VCaP (cell line): Measurements from ENCODE around the gene PLCH2.

ENCODE experiments used
- H3K27ac ChIP-seq: fragments of 450-650 bp; 2 replicates; pipeline ENCODE4 v1.5.1; 2017
- TF ChIP-seq, protein P1 (sequence below): fragments of 450-650 bp; conservative IDR thresholded peaks from 2 replicates; pipeline ENCODE4 v1.5.1; 2017; ENCODE audit warnings: mild to moderate bottlenecking, moderate library complexity

PLCH2 gene

GRCh38 chr1:2470290-2471158, 5.6 kb upstream of the PLCH2 start:
- no peak overlapping the region for H3K27ac ChIP-seq

GRCh38 chr1:2471159-2471471, 5.0 kb upstream of the PLCH2 start:
- TF ChIP-seq, protein P1, sequence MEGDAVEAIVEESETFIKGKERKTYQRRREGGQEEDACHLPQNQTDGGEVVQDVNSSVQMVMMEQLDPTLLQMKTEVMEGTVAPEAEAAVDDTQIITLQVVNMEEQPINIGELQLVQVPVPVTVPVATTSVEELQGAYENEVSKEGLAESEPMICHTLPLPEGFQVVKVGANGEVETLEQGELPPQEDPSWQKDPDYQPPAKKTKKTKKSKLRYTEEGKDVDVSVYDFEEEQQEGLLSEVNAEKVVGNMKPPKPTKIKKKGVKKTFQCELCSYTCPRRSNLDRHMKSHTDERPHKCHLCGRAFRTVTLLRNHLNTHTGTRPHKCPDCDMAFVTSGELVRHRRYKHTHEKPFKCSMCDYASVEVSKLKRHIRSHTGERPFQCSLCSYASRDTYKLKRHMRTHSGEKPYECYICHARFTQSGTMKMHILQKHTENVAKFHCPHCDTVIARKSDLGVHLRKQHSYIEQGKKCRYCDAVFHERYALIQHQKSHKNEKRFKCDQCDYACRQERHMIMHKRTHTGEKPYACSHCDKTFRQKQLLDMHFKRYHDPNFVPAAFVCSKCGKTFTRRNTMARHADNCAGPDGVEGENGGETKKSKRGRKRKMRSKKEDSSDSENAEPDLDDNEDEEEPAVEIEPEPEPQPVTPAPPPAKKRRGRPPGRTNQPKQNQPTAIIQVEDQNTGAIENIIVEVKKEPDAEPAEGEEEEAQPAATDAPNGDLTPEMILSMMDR: no peak
- H3K27ac ChIP-seq: no peak overlapping the region

More at GRCh38 chr1:2470290-2471158, 5.6 kb upstream of the PLCH2 start:
- TF ChIP-seq, protein P1: peak; percentile 24

DNA sequence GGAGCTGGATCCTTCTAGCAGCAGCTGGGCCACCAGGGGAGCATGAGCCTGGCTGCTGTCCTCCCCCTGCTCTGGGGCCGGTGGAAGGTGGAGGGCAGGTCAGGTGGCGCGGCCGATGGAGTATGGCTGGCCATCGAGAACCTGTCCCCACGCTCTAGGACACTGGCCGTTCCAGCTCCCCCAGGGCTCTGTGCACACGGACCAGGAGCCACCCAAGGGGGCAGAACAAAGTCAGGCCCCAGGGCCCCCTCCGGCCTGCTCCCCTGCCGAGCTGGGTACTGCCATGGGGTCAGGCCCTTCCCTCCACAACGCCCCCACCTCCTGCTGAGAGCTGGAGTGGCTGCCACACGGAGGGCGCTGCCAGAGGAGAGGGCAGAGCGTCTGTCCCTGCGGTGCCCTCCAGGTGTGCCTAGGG, 4.5 kb upstream of the PLCH2 start:
- no peak overlapping the region for H3K27ac ChIP-seq
- TF ChIP-seq, protein P1: no peak

- no peak overlapping the region for H3K27ac ChIP-seq
These were observed 4.0 kb upstream of the PLCH2 start for GRCh38 chr1:2472109-2472508.

GRCh38 chr1:2472561-2473177, 3.4 kb upstream of the PLCH2 start:
- H3K27ac ChIP-seq: no peak overlapping the region
- TF ChIP-seq, protein P1: no peak

More at GRCh38 chr1:2472109-2472508, 4.0 kb upstream of the PLCH2 start:
- TF ChIP-seq, protein P1: no peak

- no peak overlapping the region for H3K27ac ChIP-seq
- TF ChIP-seq, protein P1: no peak
These were observed 2.9 kb upstream of the PLCH2 start for GRCh38 chr1:2473198-2473597.

GRCh38 chr1:2474104-2474844, 1.8 kb upstream of the PLCH2 start:
- TF ChIP-seq, protein P1: no peak
- H3K27ac ChIP-seq: no peak overlapping the region
